Dendritic cell treated with granulocyte-macrophage colony-stimulating factor and Interleukin-4, amounts not matched to agents 40 ng/mL and 50 ng/mL, for 4 days (primary cell): ENCODE measurements around the gene EFHC1.

Experiments used
- H3K27ac Mint-ChIP-seq: one replicate; pipeline ENCODE4 v1.8.0; 2022; ENCODE audit warnings: mild to moderate bottlenecking, mixed read lengths
- H3K27me3 Mint-ChIP-seq: one replicate; pipeline ENCODE4 v1.8.0; 2022; ENCODE audit warnings: mild to moderate bottlenecking, mixed read lengths
- H3K36me3 Mint-ChIP-seq: one replicate; pipeline ENCODE4 v1.8.0; 2022; ENCODE audit warnings: low read depth, mixed read lengths
- H3K4me1 Mint-ChIP-seq: one replicate; pipeline ENCODE4 v1.8.0; 2022; ENCODE audit warnings: low read depth, mixed read lengths
- H3K4me3 Mint-ChIP-seq: one replicate; pipeline ENCODE4 v1.8.0; 2022; ENCODE audit warnings: mild to moderate bottlenecking, moderate library complexity, mixed read lengths
- H3K9me3 Mint-ChIP-seq: one replicate; pipeline ENCODE4 v1.8.0; 2022; ENCODE audit warnings: mixed read lengths
- intact Hi-C: fragments of 100-400 bp; cut with micrococcal nuclease; formaldehyde crosslinking; loops from one replicate; pipeline ENCODE4 v1.15.0; 2022

Gene EFHC1

GRCh38 chr6:52516943-52517342 lies 96.8 kb downstream of the EFHC1 start:
- H3K27me3 Mint-ChIP-seq, result no peaks in the 10 kb centered on the region
- H3K4me3 Mint-ChIP-seq, result no peak overlapping the region
- peaks cover 42% of the 10 kb centered on the region for H3K4me1 Mint-ChIP-seq
- intact Hi-C loops, result no loop called here
- peaks cover 84% of the 10 kb centered on the region for H3K36me3 Mint-ChIP-seq
- no peak overlapping the region for H3K27ac Mint-ChIP-seq
- no peaks in the 10 kb centered on the region for H3K9me3 Mint-ChIP-seq

DNA sequence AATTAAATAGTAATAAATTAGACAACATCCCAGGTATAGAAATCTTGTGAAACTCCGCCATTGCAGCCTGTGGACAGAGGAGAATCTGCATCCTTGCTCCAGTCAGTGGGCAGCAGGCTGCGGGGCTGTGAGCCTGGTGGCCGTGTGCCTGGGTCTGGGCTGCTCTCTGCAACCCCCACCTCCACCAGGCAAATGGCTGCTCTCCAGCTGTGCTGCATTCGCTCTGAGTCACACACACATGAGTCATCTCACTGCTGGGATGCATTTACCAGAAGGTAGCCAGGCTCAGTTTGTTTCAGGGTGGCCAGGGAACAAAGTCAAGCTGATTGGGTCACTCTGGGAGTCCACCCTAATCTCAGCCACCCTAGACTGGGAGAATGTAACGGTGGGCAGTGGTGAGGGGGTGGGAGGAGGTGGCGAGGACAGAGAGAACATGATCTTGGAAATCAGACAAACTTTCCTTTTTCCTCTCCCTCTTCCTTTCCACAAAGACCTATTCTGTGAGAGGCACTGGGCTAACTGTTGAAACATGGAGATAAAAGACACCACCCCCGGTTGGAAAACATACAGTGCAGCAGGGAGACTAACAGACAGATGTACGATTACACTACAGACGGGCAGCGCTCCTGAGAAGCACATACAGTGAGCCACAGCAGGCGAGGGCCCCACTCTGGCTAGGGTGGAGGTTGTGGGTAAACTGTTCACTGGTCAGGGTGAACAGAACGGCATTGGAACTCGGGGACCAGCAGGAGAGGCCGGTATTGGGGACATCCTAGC lies 97.5 kb downstream of the EFHC1 start:
- no peaks in the 10 kb centered on the region for H3K9me3 Mint-ChIP-seq
- intact Hi-C loops, result no loop called here
- no peak overlapping the region for H3K4me3 Mint-ChIP-seq
- H3K27me3 Mint-ChIP-seq, result no peaks in the 10 kb centered on the region
- H3K27ac Mint-ChIP-seq, result peak overlapping the region; percentile 45
- H3K36me3 Mint-ChIP-seq, result peaks cover 77% of the 10 kb centered on the region
- peaks cover 44% of the 10 kb centered on the region for H3K4me1 Mint-ChIP-seq

DNA sequence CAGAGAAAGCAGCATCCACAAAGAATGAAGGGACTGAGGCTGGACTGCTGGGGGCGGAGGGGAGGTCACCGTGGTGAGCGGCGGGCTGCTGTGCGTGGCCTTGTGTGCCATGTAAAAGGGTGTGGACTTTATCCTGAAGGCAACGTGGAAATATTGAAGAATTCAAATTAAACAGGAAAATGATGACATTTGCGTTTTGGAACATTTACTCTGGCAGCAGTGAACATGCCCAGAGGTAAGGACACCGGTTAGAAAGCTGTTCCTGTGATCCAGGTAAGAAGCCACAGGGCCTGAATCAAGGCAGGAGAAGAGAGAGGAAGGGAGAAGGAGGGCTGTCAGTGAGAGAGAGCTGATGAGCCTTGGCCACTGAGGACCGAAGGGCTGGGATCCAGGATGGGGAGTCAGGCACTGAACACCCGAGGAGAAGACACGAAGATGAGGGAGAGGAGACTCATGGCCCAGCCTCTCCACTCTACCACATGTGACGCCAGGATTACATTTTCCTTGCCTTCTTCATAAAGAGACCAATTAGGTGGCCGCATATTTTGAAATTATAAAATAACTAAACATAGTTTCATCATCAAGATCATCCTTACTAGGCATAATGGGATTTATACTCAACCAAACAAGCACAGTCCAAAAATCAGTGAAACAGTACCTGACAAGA lies 98.3 kb downstream of the EFHC1 start:
- intact Hi-C loops, result no loop called here
- Mint-ChIP-seq H3K36me3 (peaks cover 70% of the 10 kb centered on the region), H3K27ac (peak overlapping the region; percentile 45)

GRCh38 chr6:52519618-52520017 lies 99.5 kb downstream of the EFHC1 start:
- H3K9me3 Mint-ChIP-seq, result no peaks in the 10 kb centered on the region
- H3K27ac Mint-ChIP-seq, result no peak overlapping the region
- no peaks in the 10 kb centered on the region for H3K27me3 Mint-ChIP-seq
- intact Hi-C loops, result no loop called here
- peaks cover 57% of the 10 kb centered on the region for H3K36me3 Mint-ChIP-seq
- peaks cover 43% of the 10 kb centered on the region for H3K4me1 Mint-ChIP-seq
- no peak overlapping the region for H3K4me3 Mint-ChIP-seq

More for the DNA sequence above, 98.3 kb downstream of the EFHC1 start:
- H3K27me3 Mint-ChIP-seq, result no peaks in the 10 kb centered on the region
- no peak overlapping the region for H3K4me3 Mint-ChIP-seq
- H3K9me3 Mint-ChIP-seq, result no peaks in the 10 kb centered on the region
- peaks cover 47% of the 10 kb centered on the region for H3K4me1 Mint-ChIP-seq

GRCh38 chr6:52522151-52522626 lies 102.0 kb downstream of the EFHC1 start:
- peaks cover 42% of the 10 kb centered on the region for H3K4me1 Mint-ChIP-seq
- no peaks in the 10 kb centered on the region for H3K9me3 Mint-ChIP-seq
- no peak overlapping the region for H3K4me3 Mint-ChIP-seq
- H3K27me3 Mint-ChIP-seq, result no peaks in the 10 kb centered on the region
- H3K27ac Mint-ChIP-seq, result no peak overlapping the region
- peaks cover 44% of the 10 kb centered on the region for H3K36me3 Mint-ChIP-seq
- intact Hi-C loops, result no loop called here

- H3K4me3 Mint-ChIP-seq, result no peak overlapping the region
- intact Hi-C loops, result no loop called here
- no peaks in the 10 kb centered on the region for H3K27me3 Mint-ChIP-seq
- H3K27ac Mint-ChIP-seq, result no peak overlapping the region
- peaks cover 40% of the 10 kb centered on the region for H3K4me1 Mint-ChIP-seq
- peaks cover 41% of the 10 kb centered on the region for H3K36me3 Mint-ChIP-seq
- H3K9me3 Mint-ChIP-seq, result no peaks in the 10 kb centered on the region
Measured at GRCh38 chr6:52522655-52523054, 102.5 kb downstream of the EFHC1 start.

DNA sequence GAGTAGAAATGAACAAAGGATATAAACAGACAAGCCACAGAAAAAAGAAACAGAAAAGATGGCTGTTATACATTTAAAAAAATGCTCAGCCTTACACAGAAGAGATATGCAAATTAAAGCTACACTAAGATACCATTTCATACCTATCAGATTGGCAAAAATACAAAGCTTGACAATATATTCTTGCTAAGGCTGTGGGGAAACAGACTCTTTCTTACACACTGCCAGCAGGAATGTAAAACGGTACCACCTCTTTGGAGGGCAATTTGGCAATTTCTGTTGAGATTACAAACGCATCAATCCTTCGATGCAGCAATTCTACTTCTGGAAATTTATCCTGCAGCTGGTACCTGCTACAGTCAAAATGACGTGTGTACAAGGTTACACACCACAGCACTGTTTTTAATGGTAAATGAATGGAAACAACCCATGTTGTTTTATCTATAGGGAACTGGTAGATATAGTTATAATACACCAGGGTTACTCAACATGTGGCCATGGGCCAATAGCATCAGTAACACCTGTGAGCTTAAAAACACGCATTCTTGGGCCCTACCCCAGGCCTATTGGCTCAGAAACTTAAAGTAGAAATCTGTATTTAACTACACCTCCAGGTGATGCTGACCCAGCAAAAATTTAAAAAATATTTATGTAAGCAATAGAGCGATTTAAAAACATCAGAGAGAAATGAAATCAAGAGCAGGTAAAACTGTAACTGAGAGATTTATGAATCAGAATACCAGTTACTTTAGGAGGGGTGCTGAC lies 103.4 kb downstream of the EFHC1 start:
- Mint-ChIP-seq H3K4me3 (no peak overlapping the region), H3K27me3 (no peaks in the 10 kb centered on the region), H3K9me3 (no peaks in the 10 kb centered on the region), H3K27ac (no peak overlapping the region), H3K4me1 (peaks cover 31% of the 10 kb centered on the region), H3K36me3 (peaks cover 32% of the 10 kb centered on the region)
- intact Hi-C loops, result no loop called here

GRCh38 chr6:52524918-52525317 lies 104.8 kb downstream of the EFHC1 start:
- intact Hi-C loops, result no loop called here
- no peak overlapping the region for H3K4me3 Mint-ChIP-seq
- H3K27ac Mint-ChIP-seq, result no peak overlapping the region
- no peaks in the 10 kb centered on the region for H3K27me3 Mint-ChIP-seq
- H3K9me3 Mint-ChIP-seq, result no peaks in the 10 kb centered on the region
- peaks cover 19% of the 10 kb centered on the region for H3K4me1 Mint-ChIP-seq
- peaks cover 30% of the 10 kb centered on the region for H3K36me3 Mint-ChIP-seq

DNA sequence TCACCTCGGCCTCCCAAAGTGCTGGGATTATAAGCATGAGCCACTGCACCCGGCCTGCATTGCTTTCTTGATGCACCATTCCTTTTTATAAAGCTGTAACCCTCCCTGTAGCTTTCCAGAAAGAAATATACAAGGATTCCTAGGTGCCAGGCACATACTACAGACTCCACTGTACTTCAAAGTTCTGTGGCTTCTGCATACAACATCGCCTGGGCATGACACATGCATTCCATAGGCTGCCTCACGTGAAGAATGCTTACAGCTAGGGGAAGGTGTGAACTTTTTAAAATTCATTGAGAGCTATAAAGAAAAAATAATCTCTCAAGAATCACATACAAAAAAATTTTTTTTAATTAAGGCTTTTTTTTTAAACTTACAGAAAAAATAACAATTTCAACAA lies 106.5 kb downstream of the EFHC1 start:
- intact Hi-C loops, result no loop called here
- Mint-ChIP-seq H3K4me3 (no peak overlapping the region), H3K36me3 (peaks cover 35% of the 10 kb centered on the region)

DNA sequence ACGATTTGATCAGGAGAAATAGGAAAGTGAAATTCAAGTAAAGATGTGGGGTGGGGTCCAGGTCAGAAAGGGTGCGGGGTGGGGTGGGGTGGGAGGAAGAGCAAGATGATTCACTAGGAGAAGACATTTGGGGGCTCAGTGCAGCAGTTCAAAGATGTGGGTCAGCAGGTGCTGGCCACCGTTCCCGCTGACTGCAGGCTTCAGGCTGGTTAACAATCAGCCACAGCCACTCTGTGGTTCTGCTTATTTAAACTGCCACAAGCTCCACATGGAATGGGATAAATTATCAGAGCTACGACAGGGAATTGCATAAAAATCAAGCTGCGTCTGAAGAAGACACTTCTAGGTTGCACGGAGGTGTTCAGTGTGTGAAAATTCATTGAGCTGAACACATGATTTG lies 107.3 kb downstream of the EFHC1 start:
- Mint-ChIP-seq H3K9me3 (no peaks in the 10 kb centered on the region), H3K4me1 (peaks cover 13% of the 10 kb centered on the region), H3K27me3 (no peaks in the 10 kb centered on the region), H3K4me3 (no peak overlapping the region), H3K36me3 (peaks cover 38% of the 10 kb centered on the region), H3K27ac (no peak overlapping the region)
- intact Hi-C loops, result no loop called here

More for the DNA sequence above, 106.5 kb downstream of the EFHC1 start:
- Mint-ChIP-seq H3K27me3 (no peaks in the 10 kb centered on the region), H3K9me3 (no peaks in the 10 kb centered on the region), H3K27ac (no peak overlapping the region), H3K4me1 (peaks cover 13% of the 10 kb centered on the region)

GRCh38 chr6:52529311-52529710 lies 109.2 kb downstream of the EFHC1 start:
- H3K36me3 Mint-ChIP-seq, result peaks cover 52% of the 10 kb centered on the region
- no peaks in the 10 kb centered on the region for H3K27me3 Mint-ChIP-seq
- intact Hi-C loops, result no loop called here
- peaks cover 5% of the 10 kb centered on the region for H3K4me1 Mint-ChIP-seq
- no peak overlapping the region for H3K4me3 Mint-ChIP-seq
- no peak overlapping the region for H3K27ac Mint-ChIP-seq
- H3K9me3 Mint-ChIP-seq, result no peaks in the 10 kb centered on the region

- H3K9me3 Mint-ChIP-seq, result no peaks in the 10 kb centered on the region
- intact Hi-C loops, result no loop called here
- no peak overlapping the region for H3K4me3 Mint-ChIP-seq
- no peaks in the 10 kb centered on the region for H3K27me3 Mint-ChIP-seq
- H3K27ac Mint-ChIP-seq, result no peak overlapping the region
- H3K36me3 Mint-ChIP-seq, result peaks cover 61% of the 10 kb centered on the region
- peaks cover 9% of the 10 kb centered on the region for H3K4me1 Mint-ChIP-seq
Measured at GRCh38 chr6:52530351-52530750, 110.2 kb downstream of the EFHC1 start.

DNA sequence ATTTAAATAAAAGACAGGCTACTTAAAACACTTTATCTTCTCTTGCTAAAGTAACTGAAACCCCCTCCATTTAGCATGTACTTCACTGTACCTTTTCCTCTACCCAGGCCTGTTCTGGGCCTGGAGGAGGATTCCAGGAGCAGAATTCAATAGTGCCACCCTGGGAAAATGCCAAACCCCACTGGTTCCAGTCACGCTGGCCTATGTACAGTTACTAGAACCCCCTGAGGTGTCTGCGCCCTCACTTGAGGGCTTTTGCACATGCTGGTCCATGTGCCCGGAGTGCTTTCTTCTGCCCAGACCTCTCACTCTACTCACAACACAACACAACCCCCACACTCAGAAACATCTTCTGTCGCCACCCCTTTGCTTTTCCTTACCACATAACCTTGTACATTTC lies 111.3 kb downstream of the EFHC1 start:
- Mint-ChIP-seq H3K27ac (no peak overlapping the region), H3K27me3 (no peaks in the 10 kb centered on the region), H3K4me1 (peaks cover 7% of the 10 kb centered on the region), H3K9me3 (no peaks in the 10 kb centered on the region), H3K4me3 (no peak overlapping the region), H3K36me3 (peaks cover 58% of the 10 kb centered on the region)
- intact Hi-C loops, result no loop called here

GRCh38 chr6:52531834-52532233 lies 111.7 kb downstream of the EFHC1 start:
- no peaks in the 10 kb centered on the region for H3K27me3 Mint-ChIP-seq
- intact Hi-C loops, result no loop called here
- no peak overlapping the region for H3K4me3 Mint-ChIP-seq
- peaks cover 7% of the 10 kb centered on the region for H3K4me1 Mint-ChIP-seq
- peaks cover 58% of the 10 kb centered on the region for H3K36me3 Mint-ChIP-seq
- H3K9me3 Mint-ChIP-seq, result no peaks in the 10 kb centered on the region
- H3K27ac Mint-ChIP-seq, result no peak overlapping the region
